MCF 10A (cell line): ENCODE results near the gene GPR155. TPM values are rescaled to one million over a fixed set of nuclear protein-coding genes. Genes with fewer than 3 reads are reported as not detected.
A peak's percentile ranks its signal among the peaks of the same experiment; 100 is the strongest.
"Not testable (repeated sequence)": the region's sequence is repeated elsewhere in the genome, so short reads cannot be mapped to it uniquely, and the experiment has no call there.

Experiments
- BruUV-seq: library from RNA; stranded (reverse); fragments of 400-500 nt; replicated peaks from 2 replicates; lab custom pipeline; 2021; lab: Mats Ljungman, UMichigan
- CTCF ChIA-PET: fragments of 300-600 bp; sonication (Branson Sonifier 250); formaldehyde crosslinking; extraction: SDS; loops from one replicate; lab custom pipeline; 2021; ENCODE audit warnings: antibody characterized with exemption, inconsistent platforms; lab: Yijun Ruan, JAX
- POLR2A ChIA-PET: fragments of 300-600, 350-650 bp; sonication (Branson Sonifier 250); formaldehyde crosslinking; extraction: SDS; loops from one replicate; lab custom pipeline; 2020; ENCODE audit warnings: antibody characterized with exemption, inconsistent platforms; lab: Yijun Ruan, JAX
- DNase-seq: peaks from one replicate; pipeline ENCODE4 v3.0.0-alpha.2; 2018; ENCODE audit not compliant: unreplicated experiment
- H3K27ac Mint-ChIP-seq: one replicate; pipeline ENCODE4 v1.8.0; 2022; ENCODE audit warnings: mild to moderate bottlenecking, low read depth, mixed read lengths; ENCODE audit not compliant: unreplicated experiment
- H3K27me3 Mint-ChIP-seq: one replicate; pipeline ENCODE4 v1.8.0; 2022; ENCODE audit warnings: mixed read lengths; ENCODE audit not compliant: insufficient read depth, unreplicated experiment
- H3K36me3 Mint-ChIP-seq: one replicate; pipeline ENCODE4 v1.8.0; 2022; ENCODE audit warnings: mild to moderate bottlenecking, moderate library complexity, mixed read lengths; ENCODE audit not compliant: insufficient read depth, unreplicated experiment
- H3K4me1 Mint-ChIP-seq: one replicate; pipeline ENCODE4 v1.8.0; 2022; ENCODE audit warnings: mixed read lengths; ENCODE audit not compliant: insufficient read depth, unreplicated experiment
- H3K4me3 Mint-ChIP-seq: one replicate; pipeline ENCODE4 v1.8.0; 2022; ENCODE audit warnings: mild to moderate bottlenecking, moderate library complexity, mixed read lengths; ENCODE audit not compliant: unreplicated experiment
- H3K9me3 Mint-ChIP-seq: one replicate; pipeline ENCODE4 v1.8.0; 2022; ENCODE audit warnings: mixed read lengths; ENCODE audit not compliant: unreplicated experiment
- CTCF ChIP-seq: fragments of 200-600 bp; IDR thresholded peaks from one replicate; pipeline ENCODE4 v1.8.0; 2022; ENCODE audit warnings: antibody characterized with exemption, mild to moderate bottlenecking; ENCODE audit not compliant: unreplicated experiment
- intact Hi-C: fragments of 100-400 bp; cut with micrococcal nuclease; formaldehyde crosslinking; loops from 2 replicates; pipeline ENCODE4 v1.14.1; 2022
- total RNA-seq: library from RNA; stranded (reverse); gene quantifications from 2 replicates; pipeline ENCODE4 v1.2.3, GENCODE V29; 2022

Gene GPR155
- total RNA-seq, 1 experiment from 2014 or later = 1.9 TPM

GRCh38 chr2:174490051-174490450 lies 3.2 kb upstream of the GPR155 start:
- no peak for TF ChIP-seq CTCF
- H3K4me3 Mint-ChIP-seq = no peak overlapping the region
- no peaks in the 10 kb centered on the region for H3K36me3 Mint-ChIP-seq
- no TSS peak for BruUV-seq
- CTCF ChIA-PET = interaction anchor here (0.9 kb wide), 1 partner anchor 215 kb away, joined by 5 read pairs; no protein-coding TSS in a partner anchor
- intact Hi-C loops = no loop called here
- H3K27ac Mint-ChIP-seq = no peak overlapping the region
- no peaks in the 10 kb centered on the region for H3K9me3 Mint-ChIP-seq
- POLR2A ChIA-PET = no interaction called here
- DNase-seq = no peak
- H3K4me1 Mint-ChIP-seq = peaks cover 8% of the 10 kb centered on the region
- H3K27me3 Mint-ChIP-seq = no peaks in the 10 kb centered on the region

GRCh38 chr2:174489520-174489919 lies 2.7 kb upstream of the GPR155 start:
- H3K36me3 Mint-ChIP-seq, H3K4me3 Mint-ChIP-seq, H3K27me3 Mint-ChIP-seq, POLR2A ChIA-PET, H3K9me3 Mint-ChIP-seq, intact Hi-C loops, BruUV-seq, H3K4me1 Mint-ChIP-seq, H3K27ac Mint-ChIP-seq, DNase-seq: not testable (repeated sequence)
- CTCF ChIA-PET = interaction anchor here (0.9 kb wide), 1 partner anchor 216 kb away, joined by 5 read pairs; no protein-coding TSS in a partner anchor

- intact Hi-C loops = no loop called here
Observed at GRCh38 chr2:174487820-174488162, 962 bp upstream of the GPR155 start.

GRCh38 chr2:174487108-174487819 lies 435 bp upstream of the GPR155 start:
- ChIA-PET CTCF (interaction anchor here (0.6 to 4.7 kb wide), 8 partner anchors 26 to 1486 kb away, joined by 3 to 26 read pairs (median 4); no protein-coding TSS in a partner anchor), POLR2A (interaction anchor here (0.5 to 2.0 kb wide), 9 partner anchors 9 to 724 kb away, joined by 3 to 13 read pairs (median 4); partner anchors contain the start of gene SCRN3)
- Mint-ChIP-seq H3K27me3 (no peaks in the 10 kb centered on the region), H3K4me1 (peaks cover 8% of the 10 kb centered on the region), H3K4me3 (peak overlapping the region; percentile 82), H3K9me3 (no peaks in the 10 kb centered on the region), H3K36me3 (no peaks in the 10 kb centered on the region), H3K27ac (peak overlapping the region; percentile 97)
- intact Hi-C loops = no loop called here
- no peak for TF ChIP-seq CTCF
- peak; percentile 98 for DNase-seq
- BruUV-seq = no TSS peak

More at GRCh38 chr2:174487820-174488162, 962 bp upstream of the GPR155 start:
- H3K27ac Mint-ChIP-seq = peak overlapping the region; percentile 97
- peaks cover 8% of the 10 kb centered on the region for H3K4me1 Mint-ChIP-seq
- peak overlapping the region; percentile 82 for H3K4me3 Mint-ChIP-seq
- no peaks in the 10 kb centered on the region for H3K27me3 Mint-ChIP-seq
- ChIA-PET CTCF (interaction anchor here (1.0 to 4.7 kb wide), 4 partner anchors 26 to 200 kb away, joined by 3 to 26 read pairs (median 4); no protein-coding TSS in a partner anchor), POLR2A (interaction anchor here (0.5 to 1.5 kb wide), 6 partner anchors 9 to 493 kb away, joined by 3 to 5 read pairs (median 4); no protein-coding TSS in a partner anchor)
- TF ChIP-seq CTCF = no peak
- TSS peak; percentile 91 for BruUV-seq
- DNase-seq = no peak
- H3K9me3 Mint-ChIP-seq = no peaks in the 10 kb centered on the region
- H3K36me3 Mint-ChIP-seq = no peaks in the 10 kb centered on the region
